ENCODE measurements around the gene SSR1.

GRCh38 chr6:7246401-7247178, 66.4 kb downstream of the SSR1 start:
- TF ChIP-seq CTCF (IDR thresholded peaks at IDR 0.05) (no peak), EZH2phosphoT487 (IDR thresholded peaks at IDR 0.05) (no peak), EZH2 (IDR thresholded peaks at IDR 0.05) (no peak)
